Measurements from ENCODE around the gene ATP5ME.

The ATP5ME gene

DNA sequence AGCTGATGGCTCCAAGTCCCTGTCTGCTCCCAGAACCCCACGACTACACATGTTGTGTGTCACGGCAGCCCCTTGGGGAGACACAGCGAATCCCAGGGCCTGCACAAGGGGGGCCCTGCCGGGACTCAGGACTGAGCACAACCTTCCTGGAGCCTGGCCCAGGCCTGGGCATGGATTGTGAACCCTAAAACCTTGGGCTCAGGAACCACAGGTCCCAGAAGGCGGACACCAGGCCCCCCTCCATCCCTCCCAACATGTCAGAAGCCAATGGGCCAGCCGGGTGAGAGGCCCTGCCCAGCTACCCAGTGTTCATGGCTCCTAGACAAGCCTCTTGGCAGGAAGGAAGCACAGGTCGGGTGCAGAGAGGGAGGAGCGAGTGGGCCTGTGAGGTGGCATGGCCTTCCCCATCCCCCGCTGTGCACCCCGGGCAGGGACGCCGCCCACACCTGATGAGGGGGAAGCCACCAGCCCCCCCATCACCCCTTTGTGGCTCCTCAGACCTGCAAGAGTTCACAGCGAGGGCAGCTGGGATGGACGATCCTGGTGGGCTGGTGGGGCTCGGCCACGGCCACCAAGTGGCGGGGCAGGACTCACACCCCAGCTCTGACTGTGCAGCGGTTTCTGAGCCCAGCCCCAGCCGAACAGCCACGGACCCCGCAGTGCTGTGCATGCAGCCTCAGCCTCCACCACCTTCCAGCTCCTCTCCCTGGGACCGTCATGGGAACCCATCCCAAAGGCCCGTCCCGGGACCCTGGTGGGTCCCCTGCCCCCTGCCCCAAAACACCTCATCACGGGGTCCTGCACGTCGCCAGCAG lies 45.0 kb downstream of the ATP5ME start:
- FAIRE-seq = no peak

DNA sequence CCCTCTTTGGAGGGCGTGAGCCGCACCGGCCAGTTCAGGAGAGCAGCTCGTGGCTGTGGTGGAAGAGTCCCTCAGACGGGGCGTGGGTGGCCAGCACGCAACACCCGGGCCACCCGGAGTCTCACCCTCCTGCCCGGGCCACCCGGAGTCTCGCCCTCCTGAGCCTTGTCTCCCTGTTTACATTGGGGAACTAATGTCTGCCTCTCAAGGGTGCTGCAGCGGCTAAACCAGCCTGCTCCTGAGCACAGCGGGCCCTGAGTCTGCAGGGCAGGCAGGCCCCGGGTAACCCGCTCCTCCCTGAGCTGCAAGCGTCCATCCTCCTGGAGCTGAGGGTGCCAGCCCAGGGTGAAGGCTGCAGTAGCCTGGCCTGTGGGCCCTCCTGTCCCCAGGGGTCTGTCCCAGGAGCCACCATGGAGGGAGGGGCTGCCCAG lies 45.8 kb downstream of the ATP5ME start:
- no peak for TF ChIP-seq POLR2A (IDR thresholded peaks at IDR 0.05; ENCODE audit: low read depth, low read length)
- DNase-seq (ENCODE audit: insufficient read length, low spot score) (no peak), FAIRE-seq (no peak)

More for the DNA sequence above, 45.0 kb downstream of the ATP5ME start:
- no peak for DNase-seq (ENCODE audit: insufficient read length, low spot score)
- TF ChIP-seq POLR2A (IDR thresholded peaks at IDR 0.05; ENCODE audit: low read depth, low read length) = no peak

DNA sequence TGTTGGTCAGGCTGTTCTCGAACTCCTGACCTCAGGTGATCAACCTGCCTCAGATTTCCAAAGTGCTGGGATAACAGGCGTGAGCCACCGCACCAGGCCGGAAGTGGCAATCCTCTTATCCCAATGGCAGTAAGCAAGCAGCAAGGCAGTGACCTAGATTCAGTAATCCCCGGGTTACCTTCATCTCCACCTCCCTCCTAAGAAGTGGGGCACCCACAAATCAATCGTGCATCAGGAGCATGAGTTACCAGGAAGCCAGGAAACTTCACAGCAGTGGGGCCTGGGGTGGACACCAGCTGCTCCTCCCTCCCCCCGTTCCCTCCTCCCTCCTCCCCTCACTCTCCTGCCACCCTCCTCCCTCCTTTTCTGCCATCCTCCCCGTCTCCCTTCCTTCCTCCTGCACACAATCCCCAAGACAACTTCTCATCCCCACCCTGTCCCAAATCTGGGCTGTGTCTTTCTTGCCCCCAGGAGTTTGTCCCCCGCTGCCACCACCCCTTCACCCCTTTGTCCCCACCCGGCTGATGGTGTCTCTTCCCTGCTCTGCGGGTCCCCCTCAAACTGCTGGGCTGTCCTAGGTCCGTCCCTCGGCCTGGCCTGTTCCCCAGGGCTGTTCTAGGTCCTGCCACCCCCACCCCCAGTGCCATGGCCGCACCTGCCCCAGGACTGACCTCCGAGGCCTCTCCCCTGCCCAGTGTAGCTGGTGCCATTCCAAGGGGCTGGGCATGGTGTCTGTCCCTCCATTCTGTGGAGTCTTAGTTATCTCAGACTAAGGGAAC lies 46.5 kb downstream of the ATP5ME start:
- FAIRE-seq (no peak), DNase-seq (ENCODE audit: insufficient read length, low spot score) (no peak)
- no peak for TF ChIP-seq POLR2A (IDR thresholded peaks at IDR 0.05; ENCODE audit: low read depth, low read length)

DNA sequence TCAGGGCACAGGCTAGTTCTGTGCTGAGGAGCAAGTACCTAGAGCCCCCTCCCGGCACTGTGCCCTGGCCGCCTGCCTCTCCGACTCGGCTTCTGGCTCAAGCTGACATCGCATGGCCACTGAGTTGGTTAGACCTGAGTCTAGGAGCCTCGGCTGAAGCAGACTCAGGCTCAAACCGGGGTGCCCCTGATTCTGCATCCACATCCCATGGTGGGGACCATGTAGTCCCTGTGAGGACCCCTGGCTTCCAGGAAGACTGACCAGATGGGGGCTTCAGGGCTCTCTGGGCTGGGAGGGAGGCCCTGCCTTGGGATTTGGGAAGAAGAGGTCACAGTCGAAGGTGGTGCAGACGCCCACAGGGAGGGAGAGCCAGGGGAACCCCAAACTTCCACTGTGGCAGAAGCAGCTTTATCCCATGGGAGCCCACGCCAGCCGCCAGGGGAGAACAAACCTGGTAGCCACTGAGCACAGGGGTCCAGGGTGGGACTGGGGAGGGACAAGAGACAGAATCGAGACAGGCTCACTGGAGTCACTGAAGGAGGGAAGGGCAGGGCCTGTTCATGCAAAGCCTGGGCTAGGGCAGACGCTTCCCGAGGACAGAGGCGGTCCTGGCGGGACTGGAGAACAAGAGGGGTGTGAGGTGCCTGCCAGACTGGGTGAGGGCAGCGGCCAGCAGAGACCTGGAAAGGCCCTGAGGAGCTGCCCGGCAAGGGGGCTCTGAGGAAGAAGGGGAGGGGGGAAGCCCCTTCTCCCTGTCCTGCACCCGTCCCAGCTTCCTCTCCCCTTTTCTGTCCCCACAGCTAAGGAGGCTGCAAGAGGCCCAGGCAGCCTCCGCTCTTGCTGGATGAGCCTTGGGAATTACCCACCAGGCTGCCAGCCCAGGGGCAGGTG lies 47.6 kb downstream of the ATP5ME start:
- DNase-seq (ENCODE audit: insufficient read length, low spot score) = no peak
- TF ChIP-seq POLR2A (IDR thresholded peaks at IDR 0.05; ENCODE audit: low read depth, low read length) = no peak
- no peak for FAIRE-seq

DNA sequence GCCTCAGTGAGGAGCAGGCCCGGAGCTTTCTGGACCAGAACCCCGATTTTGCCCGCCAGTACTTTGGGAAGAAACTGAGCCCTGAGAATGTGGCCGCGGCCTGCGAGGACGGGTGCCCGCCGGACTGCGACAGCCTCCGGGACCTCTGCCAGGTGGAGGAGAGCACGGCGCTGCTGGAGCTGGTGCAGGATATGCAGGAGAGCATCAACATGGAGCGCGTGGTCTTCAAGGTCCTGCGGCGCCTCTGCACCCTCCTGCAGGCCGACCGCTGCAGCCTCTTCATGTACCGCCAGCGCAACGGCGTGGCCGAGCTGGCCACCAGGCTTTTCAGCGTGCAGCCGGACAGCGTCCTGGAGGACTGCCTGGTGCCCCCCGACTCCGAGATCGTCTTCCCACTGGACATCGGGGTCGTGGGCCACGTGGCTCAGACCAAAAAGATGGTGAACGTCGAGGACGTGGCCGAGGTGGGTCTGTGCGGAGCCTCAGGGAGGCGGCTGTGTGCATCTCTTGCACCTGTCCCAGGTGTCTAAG lies 48.4 kb downstream of the ATP5ME start:
- DNase-seq (ENCODE audit: insufficient read length, low spot score) = no peak
- FAIRE-seq = no peak
- TF ChIP-seq POLR2A (IDR thresholded peaks at IDR 0.05; ENCODE audit: low read depth, low read length) = no peak

DNA sequence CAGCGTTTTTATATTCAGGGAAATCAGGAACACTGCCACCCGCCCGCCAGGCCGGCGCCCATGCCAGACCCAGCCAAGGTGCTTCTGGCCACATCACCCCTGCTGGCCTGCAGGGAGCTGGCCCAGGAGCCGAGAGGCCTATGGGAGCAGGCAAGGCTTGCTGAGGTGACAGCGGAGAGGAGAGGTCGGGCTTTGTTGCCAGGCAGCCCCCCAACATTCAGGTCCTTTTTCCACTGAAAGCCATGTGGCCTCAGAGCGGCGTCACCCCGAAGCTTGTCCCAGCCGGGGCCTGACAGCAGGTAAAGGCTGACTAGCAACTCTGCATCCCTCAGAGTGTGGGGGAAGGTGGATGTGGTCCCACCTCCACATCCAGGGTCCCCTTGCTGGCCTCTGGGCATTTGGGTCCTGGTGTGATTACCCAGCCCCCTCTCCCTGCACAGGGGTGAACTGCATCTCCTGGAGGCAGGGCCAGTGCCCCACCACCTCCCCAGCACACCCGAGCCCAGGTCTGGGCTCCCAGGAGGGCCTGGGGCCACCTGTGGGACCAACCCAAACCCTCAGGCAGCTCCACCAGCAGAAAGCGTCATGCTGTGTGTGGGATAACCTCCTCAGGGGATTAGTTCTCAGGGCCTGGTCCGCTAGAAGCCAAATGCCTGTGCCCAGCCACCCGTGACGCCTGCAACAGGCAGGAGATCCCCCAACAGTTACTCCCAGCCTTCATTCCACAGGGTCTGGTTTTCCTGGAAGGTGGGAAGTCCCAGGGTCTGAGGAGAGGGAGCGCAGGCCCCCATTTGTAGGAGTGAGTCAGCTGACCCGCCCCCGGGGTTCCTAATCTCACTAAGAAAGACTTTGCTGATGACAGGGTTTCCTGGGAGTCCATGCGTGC lies 49.1 kb downstream of the ATP5ME start, which contains the start of gene PDE6B:
TSS of gene PDE6B (plus strand) at position 869 of the 886 bp plus-strand sequence. CDS start 54 bp downstream, outside the sequence.
- no peak for TF ChIP-seq POLR2A (IDR thresholded peaks at IDR 0.05; ENCODE audit: low read depth, low read length)
- DNase-seq (ENCODE audit: insufficient read length, low spot score) = no peak
- no peak for FAIRE-seq

DNA sequence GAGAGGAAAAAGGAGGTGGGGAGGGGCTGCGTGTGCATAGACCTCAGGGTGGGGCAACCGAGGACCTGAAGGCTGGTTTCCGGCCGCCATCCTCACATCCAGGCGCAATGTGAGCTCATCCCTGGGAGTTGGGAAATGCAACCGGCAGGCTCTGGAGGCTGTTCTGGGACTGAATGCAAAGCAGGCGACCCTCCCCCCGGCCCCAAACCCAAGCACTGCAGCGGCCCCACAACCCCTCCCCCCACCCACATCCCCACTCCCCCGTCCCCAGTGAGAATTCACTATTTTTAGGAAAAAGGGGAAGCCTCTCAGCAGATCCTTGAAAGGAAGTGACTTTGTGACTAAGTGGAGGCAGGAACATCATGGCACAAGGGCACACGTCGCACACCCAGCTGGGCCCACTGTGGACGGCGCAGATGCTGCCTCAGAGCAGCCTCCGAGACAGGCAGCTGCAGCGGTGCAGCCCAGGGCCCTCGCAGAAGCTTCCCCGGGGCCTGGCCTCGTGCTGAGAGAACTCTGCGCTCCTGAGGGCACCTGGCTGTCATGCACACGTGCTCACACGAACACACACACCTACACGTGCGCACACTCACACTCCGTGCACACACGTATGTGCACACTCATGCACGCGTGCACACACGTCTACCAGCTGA lies 50.0 kb downstream of the ATP5ME start:
- TF ChIP-seq POLR2A (IDR thresholded peaks at IDR 0.05; ENCODE audit: low read depth, low read length) = no peak
- DNase-seq (ENCODE audit: insufficient read length, low spot score) = no peak
- FAIRE-seq = no peak

DNA sequence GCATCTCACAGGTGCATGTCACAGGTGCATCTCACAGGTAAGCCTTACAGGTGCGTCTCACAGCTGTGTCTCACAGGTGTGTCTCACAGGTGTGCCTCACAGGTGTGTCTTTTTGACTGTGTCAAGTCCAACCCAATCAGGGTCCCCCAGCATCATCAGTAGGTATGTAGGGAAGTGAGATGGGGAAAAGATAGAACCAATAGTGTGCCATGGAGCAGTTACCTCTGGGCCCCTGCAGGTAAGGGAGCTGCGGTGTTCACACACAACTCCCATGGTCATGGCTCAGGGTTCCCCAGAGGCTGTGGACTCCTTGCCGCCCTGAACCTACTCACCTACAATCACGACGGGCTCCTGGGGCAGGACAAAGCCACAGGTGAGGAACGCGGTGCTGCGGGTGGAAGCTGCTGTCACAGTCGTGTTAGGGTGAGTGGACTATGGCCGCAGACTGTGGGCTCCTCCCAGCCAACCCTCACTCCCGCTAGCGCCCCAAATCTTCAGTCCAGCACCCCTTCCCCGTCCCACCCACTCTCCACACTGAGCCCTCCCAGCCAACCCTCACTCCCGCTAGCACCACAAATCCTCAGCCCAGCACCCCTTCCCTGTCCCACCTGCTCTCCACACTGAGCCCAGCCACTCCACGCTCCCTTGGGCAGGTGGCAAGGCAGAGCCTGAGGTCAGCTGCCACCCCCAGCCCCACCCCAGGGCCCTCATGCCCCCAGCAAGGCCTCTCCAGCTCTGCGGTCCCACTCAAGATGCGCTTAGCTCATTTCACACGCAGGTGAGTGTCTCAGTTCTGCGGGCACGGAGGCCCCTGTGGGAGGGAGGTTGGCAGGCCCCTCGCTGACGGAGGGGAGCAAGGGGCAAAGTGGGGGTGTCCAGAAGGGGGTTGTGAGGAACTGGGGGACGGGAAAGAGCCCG lies 50.8 kb downstream of the ATP5ME start:
- TF ChIP-seq POLR2A (IDR thresholded peaks at IDR 0.05; ENCODE audit: low read depth, low read length) = no peak
- no peak for DNase-seq (ENCODE audit: insufficient read length, low spot score)
- no peak for FAIRE-seq

Measured in H54 (cell line).